Measurements from ENCODE around the gene ADISSP. TPM values are rescaled to one million over a fixed set of nuclear protein-coding genes. Genes with fewer than 3 reads are reported as not detected.

ADISSP gene
- total RNA-seq, 1 donor from 2014 or later, result 24.3 TPM

DNA sequence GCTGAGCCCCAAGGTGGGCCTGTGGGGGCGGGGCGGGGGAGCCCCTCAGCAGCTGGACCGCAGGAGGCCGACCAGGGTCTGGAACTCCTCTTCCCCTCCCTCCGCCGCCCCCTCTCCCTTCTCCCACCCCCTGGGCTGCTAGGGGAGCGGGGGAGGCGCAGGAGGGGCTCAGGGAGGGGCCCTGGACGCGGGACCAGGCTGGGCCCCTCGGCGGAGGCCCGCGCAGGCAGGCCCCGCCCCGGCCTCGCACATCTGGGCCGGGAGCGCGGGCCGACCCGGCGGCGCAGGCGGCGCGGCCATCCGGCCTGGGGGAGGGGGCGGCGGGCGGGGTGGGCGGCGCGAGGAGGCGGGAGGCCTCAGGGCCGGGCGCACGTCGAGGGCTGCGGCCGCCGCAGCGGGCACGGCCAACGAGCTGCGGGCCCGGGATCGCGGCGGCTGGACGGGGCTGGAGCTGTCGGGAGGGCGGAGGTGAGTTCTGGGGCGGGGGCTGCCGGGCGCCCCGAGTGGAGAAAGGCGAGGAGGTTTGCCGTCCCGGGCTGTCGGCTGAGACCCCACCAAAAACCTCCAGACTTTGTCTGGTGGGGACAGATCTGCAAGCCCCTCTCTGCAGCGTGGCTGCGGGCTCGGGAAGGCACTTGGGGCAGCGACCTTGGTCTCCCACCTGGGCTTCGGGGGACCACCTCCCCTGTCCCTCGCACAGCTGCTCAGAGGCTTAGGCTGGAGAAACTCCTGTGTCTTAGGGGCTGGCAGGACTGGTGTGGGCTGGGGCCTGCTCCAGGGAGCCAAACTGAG, 35.0 kb downstream of the ADISSP start, which contains the start of gene HSPA12B:
HSPA12B (plus strand) TSS at position 359 of the 792 bp plus-strand sequence. CDS start 5,990 bp downstream, outside the sequence.
- TF ChIP-seq CTCF (IDR thresholded peaks at IDR 0.05), result no peak
- peaks cover 14% of the 10 kb centered on the region for H3K27me3 Mint-ChIP-seq (ENCODE audit: unreplicated experiment)
- DNase-seq (ENCODE audit: extremely low spot score, unreplicated experiment), result no peak

DNA sequence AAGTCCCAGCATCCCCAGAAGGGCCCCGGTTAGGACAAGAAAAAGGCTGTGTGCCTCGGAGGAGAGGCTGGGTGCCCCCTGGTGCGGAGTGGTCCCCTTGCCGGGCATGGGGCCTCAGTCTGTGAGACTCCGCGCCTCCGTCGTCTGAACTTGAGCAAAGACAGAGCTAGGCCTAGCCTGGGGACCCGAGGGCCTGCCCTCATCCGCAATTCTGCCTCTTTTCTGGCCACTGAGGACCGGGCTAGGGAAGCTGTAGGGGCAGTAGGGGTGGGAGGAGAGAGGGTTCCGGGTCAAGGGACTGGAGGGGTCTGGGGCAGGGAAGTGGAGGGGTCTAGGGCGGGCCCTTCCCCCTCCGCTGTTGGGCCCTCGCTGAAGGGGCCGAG, 35.6 kb downstream of the ADISSP start:
- Mint-ChIP-seq H3K4me1 (ENCODE audit: unreplicated experiment) (peaks cover 13% of the 10 kb centered on the region), H3K4me3 (ENCODE audit: unreplicated experiment) (no peak overlapping the region), H3K36me3 (ENCODE audit: unreplicated experiment) (no peaks in the 10 kb centered on the region), H3K27ac (ENCODE audit: unreplicated experiment) (no peak overlapping the region), H3K9me3 (ENCODE audit: unreplicated experiment) (no peaks in the 10 kb centered on the region), H3K27me3 (ENCODE audit: unreplicated experiment) (peaks cover 19% of the 10 kb centered on the region)
- DNase-seq (ENCODE audit: extremely low spot score, unreplicated experiment), result no peak
- no peak for TF ChIP-seq CTCF (IDR thresholded peaks at IDR 0.05)

More for the DNA sequence above, 35.0 kb downstream of the ADISSP start, which contains the start of gene HSPA12B:
- Mint-ChIP-seq H3K4me3 (ENCODE audit: unreplicated experiment) (peak within 1 kb of the TSS; percentile 40), H3K27ac (ENCODE audit: unreplicated experiment) (no peak within 1 kb of the TSS), H3K36me3 (ENCODE audit: unreplicated experiment) (no peaks in the 10 kb centered on the region), H3K9me3 (ENCODE audit: unreplicated experiment) (no peaks in the 10 kb centered on the region), H3K4me1 (ENCODE audit: unreplicated experiment) (peaks cover 7% of the 10 kb centered on the region)

GRCh38 chr20:3730803-3731672, 36.5 kb downstream of the ADISSP start:
- no peak overlapping the region for H3K4me3 Mint-ChIP-seq (ENCODE audit: unreplicated experiment)
- peaks cover 16% of the 10 kb centered on the region for H3K27me3 Mint-ChIP-seq (ENCODE audit: unreplicated experiment)

GRCh38 chr20:3729811-3730540, 37.6 kb downstream of the ADISSP start:
- no peak overlapping the region for H3K27ac Mint-ChIP-seq (ENCODE audit: unreplicated experiment)
- peaks cover 18% of the 10 kb centered on the region for H3K27me3 Mint-ChIP-seq (ENCODE audit: unreplicated experiment)
- no peak overlapping the region for H3K4me3 Mint-ChIP-seq (ENCODE audit: unreplicated experiment)
- H3K4me1 Mint-ChIP-seq (ENCODE audit: unreplicated experiment), result peaks cover 13% of the 10 kb centered on the region
- H3K9me3 Mint-ChIP-seq (ENCODE audit: unreplicated experiment), result no peaks in the 10 kb centered on the region
- TF ChIP-seq CTCF (IDR thresholded peaks at IDR 0.05), result no peak
- H3K36me3 Mint-ChIP-seq (ENCODE audit: unreplicated experiment), result no peaks in the 10 kb centered on the region
- no peak for DNase-seq (ENCODE audit: extremely low spot score, unreplicated experiment)

More at GRCh38 chr20:3730803-3731672, 36.5 kb downstream of the ADISSP start:
- Mint-ChIP-seq H3K27ac (ENCODE audit: unreplicated experiment) (no peak overlapping the region), H3K36me3 (ENCODE audit: unreplicated experiment) (no peaks in the 10 kb centered on the region), H3K4me1 (ENCODE audit: unreplicated experiment) (peaks cover 13% of the 10 kb centered on the region), H3K9me3 (ENCODE audit: unreplicated experiment) (no peaks in the 10 kb centered on the region)
- no peak for DNase-seq (ENCODE audit: extremely low spot score, unreplicated experiment)
- no peak for TF ChIP-seq CTCF (IDR thresholded peaks at IDR 0.05)
